H1 (cell line): ENCODE measurements around the gene DDC. TPM values are rescaled to one million over a fixed set of nuclear protein-coding genes. Genes with fewer than 3 reads are reported as not detected.

Experiments
- CTCF ChIA-PET: fragments of 300-600 bp; sonication (Branson Sonifier 250); formaldehyde crosslinking; loops from one replicate; lab custom pipeline; 2021; ENCODE audit not compliant: partially characterized antibody; lab: Charles Lee
- POLR2A ChIA-PET: fragments of 300-600 bp; sonication (Branson Sonifier 250); formaldehyde crosslinking; loops from one replicate; lab custom pipeline; 2021; ENCODE audit warnings: inconsistent platforms; ENCODE audit not compliant: partially characterized antibody; lab: Charles Lee
- DNase-seq, 2 experiments: peaks; one replicate each; pipeline versions ENCODE4 v3.0.0 to v3.0.0-alpha.2; 2010 to 2022; ENCODE audit warnings: low spot score in 2 of 2, low read depth in 1 of 2, mixed read lengths in 1 of 2
- FAIRE-seq: peaks from 2 replicates; lab custom pipeline; 2011; peaks lifted over from hg19 to GRCh38; lab: Jason Lieb, UNC
- H2AFZ ChIP-seq: 2 replicates; pipeline ENCODE4 v1.8.1; 2012; ENCODE audit warnings: low read length, inconsistent platforms
- H2AK5ac ChIP-seq: 2 replicates; pipeline ENCODE4 v1.6.1; 2013; ENCODE audit warnings: low read depth, low read length
- H2BK120ac ChIP-seq: replicated peaks from 2 replicates; pipeline ENCODE3; 2013; ENCODE audit warnings: low read depth, low read length, inconsistent platforms
- H2BK12ac ChIP-seq: 2 replicates; pipeline ENCODE4 v1.6.1; 2013; ENCODE audit warnings: low read depth, low read length
- H2BK15ac ChIP-seq: 2 replicates; pipeline ENCODE4 v1.6.1; 2013; ENCODE audit warnings: low read length
- H2BK20ac ChIP-seq: 2 replicates; pipeline ENCODE4 v1.6.1; 2013; ENCODE audit warnings: low read length
- H2BK5ac ChIP-seq: 2 replicates; pipeline ENCODE4 v1.6.1; 2013; ENCODE audit warnings: low read depth, low read length
- H3K14ac ChIP-seq: 2 replicates; pipeline ENCODE4 v1.6.1; 2013; ENCODE audit warnings: inconsistent platforms; ENCODE audit not compliant: insufficient read length
- H3K18ac ChIP-seq: 2 replicates; pipeline ENCODE4 v1.6.1; 2013; ENCODE audit warnings: low read length; ENCODE audit errors: extremely low read depth
- H3K23ac ChIP-seq: 2 replicates; pipeline ENCODE4 v1.6.1; 2013; ENCODE audit warnings: inconsistent platforms; ENCODE audit not compliant: insufficient read length
- H3K23me2 ChIP-seq: 2 replicates; pipeline ENCODE4 v1.6.1; 2013; ENCODE audit warnings: low read depth, low read length
- H3K27ac ChIP-seq: 2 replicates; pipeline ENCODE4 v1.6.1; 2011; ENCODE audit warnings: low read depth, low read length, inconsistent platforms
- H3K27me3 ChIP-seq, 4 experiments: replicated peaks in 1 of 4; 1 replicate in 1 of 4; 2 replicates in 3 of 4; pipeline versions ENCODE4 v1.6.1 to v1.8.1; 2011 to 2013; ENCODE audit warnings: low read length in 3 of 4, mild to moderate bottlenecking in 3 of 4, inconsistent platforms in 2 of 4, mixed read lengths in 2 of 4, moderate library complexity in 1 of 4; ENCODE audit not compliant: control insufficient read depth in 3 of 4, insufficient read depth in 3 of 4; ENCODE audit errors: extremely low read depth in 1 of 4
- H3K36me3 ChIP-seq, 4 experiments: 2 replicates each; pipeline versions ENCODE4 v1.6.1 to v1.8.1; 2011 to 2013; ENCODE audit warnings: mild to moderate bottlenecking in 4 of 4, low read length in 3 of 4, moderate library complexity in 2 of 4, control low read depth in 1 of 4, inconsistent platforms in 1 of 4; ENCODE audit not compliant: insufficient read depth in 4 of 4, control insufficient read depth in 2 of 4
- H3K4ac ChIP-seq: replicated peaks from 2 replicates; pipeline ENCODE3; 2013; ENCODE audit warnings: low read length, low read depth, mixed read lengths, inconsistent platforms; ENCODE audit not compliant: insufficient read length
- H3K4me1 ChIP-seq, 4 experiments: replicated peaks in 1 of 4; 1 replicate in 1 of 4; 2 replicates in 3 of 4; pipeline versions ENCODE4 v1.6.1 to v1.8.1; 2011 to 2013; ENCODE audit warnings: low read length in 3 of 4, inconsistent platforms in 2 of 4, mixed read lengths in 1 of 4; ENCODE audit not compliant: insufficient read depth in 4 of 4, control insufficient read depth in 3 of 4
- H3K4me2 ChIP-seq, 2 experiments: 2 replicates each; pipeline versions ENCODE4 v1.6.1 to v1.8.1; 2011 to 2013; ENCODE audit warnings: low read depth in 2 of 2, low read length in 2 of 2, control low read depth in 1 of 2, inconsistent platforms in 1 of 2, mild to moderate bottlenecking in 1 of 2; ENCODE audit not compliant: insufficient read depth in 1 of 2
- H3K4me3 ChIP-seq, 4 experiments: fragments of 200-600, 300-600 bp in 1 of 4; sonication (generic), shearing (Covaris generic), sonication (Bioruptor Twin) in 1 of 4; 2 replicates each; pipeline versions ENCODE4 v1.5.1 to v1.8.1; 2011 to 2016; ENCODE audit warnings: low read length in 4 of 4, low read depth in 3 of 4, control low read depth in 2 of 4, inconsistent platforms in 2 of 4, mild to moderate bottlenecking in 2 of 4, mixed read lengths in 1 of 4, moderate library complexity in 1 of 4; ENCODE audit not compliant: insufficient read depth in 2 of 4; ENCODE audit errors: extremely low read depth in 1 of 4
- H3K56ac ChIP-seq: replicated peaks from 2 replicates; pipeline ENCODE3; 2013; ENCODE audit warnings: low read depth, mild to moderate bottlenecking, mixed read lengths, low read length, inconsistent platforms; ENCODE audit not compliant: insufficient read length
- H3K79me1 ChIP-seq: 2 replicates; pipeline ENCODE4 v1.6.1; 2013; ENCODE audit warnings: low read depth, low read length, control low read depth
- H3K79me2 ChIP-seq, 2 experiments: 2 replicates each; pipeline versions ENCODE4 v1.6.1 to v1.8.1; 2012 to 2013; ENCODE audit warnings: low read length in 2 of 2, mild to moderate bottlenecking in 2 of 2, inconsistent platforms in 1 of 2; ENCODE audit not compliant: insufficient read depth in 2 of 2, control insufficient read depth in 1 of 2
- H3K9ac ChIP-seq, 4 experiments: replicated peaks in 1 of 4; 1 replicate in 1 of 4; 2 replicates in 3 of 4; pipeline versions ENCODE4 v1.6.1 to v1.8.1; 2011 to 2013; ENCODE audit warnings: low read depth in 3 of 4, low read length in 3 of 4, control low read depth in 2 of 4, mild to moderate bottlenecking in 2 of 4, moderate library complexity in 2 of 4, inconsistent platforms in 1 of 4; ENCODE audit errors: extremely low read depth in 1 of 4
- H3K9me3 ChIP-seq, 2 experiments: 2 replicates each; pipeline versions ENCODE4 v1.6.1 to v1.8.1; 2012 to 2013; ENCODE audit warnings: mild to moderate bottlenecking in 2 of 2, moderate library complexity in 2 of 2, control low read depth in 1 of 2, inconsistent platforms in 1 of 2, low read depth in 1 of 2, low read length in 1 of 2, mixed read lengths in 1 of 2; ENCODE audit not compliant: insufficient read depth in 2 of 2
- H4K20me1 ChIP-seq, 2 experiments: replicated peaks in 1 of 2; 2 replicates each; pipeline versions ENCODE3 to v1.8.1; 2011 to 2013; ENCODE audit warnings: inconsistent platforms in 2 of 2, low read length in 2 of 2, mild to moderate bottlenecking in 1 of 2; ENCODE audit not compliant: insufficient read depth in 2 of 2, control insufficient read depth in 1 of 2
- H4K5ac ChIP-seq: 2 replicates; pipeline ENCODE4 v1.6.1; 2013; ENCODE audit warnings: low read length, low read depth, mixed read lengths, inconsistent platforms; ENCODE audit not compliant: insufficient read length
- H4K8ac ChIP-seq: 2 replicates; pipeline ENCODE4 v1.8.0; 2013; ENCODE audit warnings: mild to moderate bottlenecking, moderate library complexity, low read length, inconsistent platforms; ENCODE audit not compliant: insufficient read depth; ENCODE audit errors: extremely low read depth
- H4K91ac ChIP-seq: replicated peaks from 2 replicates; pipeline ENCODE3; 2013; ENCODE audit warnings: low read length, mixed read lengths, inconsistent platforms; ENCODE audit not compliant: insufficient read length
- WGBS, 2 experiments: shearing (Covaris generic) in 1 of 2; methylation state at CpG; one replicate each; pipeline versions ENCODE4 v1.1.6 to v1.1.7; 2013 to 2015; ENCODE audit warnings: low lambda C conversion rate in 2 of 2, mixed read lengths in 2 of 2, inconsistent platforms in 1 of 2, low coverage in 1 of 2, missing lambda C conversion rate in 1 of 2; ENCODE audit not compliant: insufficient replicate concordance in 2 of 2, insufficient coverage in 1 of 2, insufficient read length in 1 of 2; ENCODE audit errors: extremely low coverage in 1 of 2, missing lambda C conversion rate in 1 of 2; 5-methylcytosine and 5-hydroxymethylcytosine counted together
- polyA plus RNA-seq, 7 experiments: library from polyadenylated mRNA; depleted of rRNA in 3 of 7; stranded (reverse) in 5 of 7; unstranded in 2 of 7; fragments of >200 nt in 5 of 7; fragments of 200-250 nt in 2 of 7; gene quantifications; 1 replicate in 5 of 7; 2 replicates in 1 of 7; 4 replicates in 1 of 7; pipeline versions ENCODE4 v1.2.1 to v1.2.3, GENCODE V29; 2011 to 2013; ENCODE audit warnings: missing spikeins in 2 of 7, mixed read lengths in 2 of 7
- total RNA-seq: library from RNA; stranded (reverse); fragmentation: NEBNext Ultra II Directional; extraction: Animal tissue kit (Norgen Biotek cat#: 25700); gene quantifications from 2 replicates; pipeline ENCODE4 v1.2.1, GENCODE V29; 2021
- TF ChIP-seq, protein P1 (sequence below), 3 experiments: IDR thresholded peaks; 1 replicate in 2 of 3; 2 replicates in 1 of 3; pipeline versions ENCODE4 v1.5.1 to v1.6.1; 2011; ENCODE audit warnings: low read length in 3 of 3, mild to moderate bottlenecking in 3 of 3, inconsistent platforms in 2 of 3, low read depth in 1 of 3, moderate library complexity in 1 of 3; ENCODE audit not compliant: insufficient read depth in 1 of 3; ENCODE audit errors: control extremely low read depth in 1 of 3

DDC gene
- total and polyA plus RNA-seq, 2 of the 8 experiments (the other 6 are each of a cell fraction or from before 2014, with no cell fraction given) = 0.05 TPM; not detected in 1

DNA sequence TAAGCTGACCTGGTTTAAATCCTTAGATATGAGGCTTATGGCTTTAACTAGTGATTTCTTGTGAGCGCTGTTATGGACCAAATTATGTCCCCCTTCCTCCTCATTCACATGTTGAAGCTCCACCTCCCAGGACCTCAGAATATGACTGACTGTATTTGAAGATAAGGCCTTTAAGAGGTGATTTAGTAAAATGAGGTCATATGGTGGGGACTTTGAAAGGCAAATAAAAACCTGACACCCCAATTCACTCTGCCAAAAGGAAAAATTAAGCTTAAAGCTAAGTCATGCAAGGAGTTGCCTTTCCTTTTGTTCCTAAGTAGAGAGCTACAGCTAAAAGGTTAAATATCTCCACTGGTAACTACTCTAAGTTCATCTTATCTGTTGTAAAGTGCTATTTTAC lies 78.7 kb downstream of the DDC start:
- H3K4me2 ChIP-seq = no peak overlapping the region
- H3K79me1 ChIP-seq = no peaks in the 10 kb centered on the region
- no peak overlapping the region for H4K5ac ChIP-seq
- H3K9me3 ChIP-seq = peaks cover 7 to 15% of the 10 kb centered on the region in 2 experiments
- H2AK5ac ChIP-seq = no peak overlapping the region
- H2BK15ac ChIP-seq = no peak overlapping the region
- H3K27ac ChIP-seq = no peak overlapping the region
- H3K23ac ChIP-seq = no peak overlapping the region
- H3K9ac ChIP-seq = no peak overlapping the region
- no peak overlapping the region for H3K56ac ChIP-seq
- no peak overlapping the region for H2BK12ac ChIP-seq
- H3K14ac ChIP-seq = no peak overlapping the region
- no peaks in the 10 kb centered on the region for H3K4me1 ChIP-seq
- H2BK20ac ChIP-seq = no peak overlapping the region
- H2BK5ac ChIP-seq = no peak overlapping the region
- H3K4me3 ChIP-seq = no peak overlapping the region
- no peaks in the 10 kb centered on the region for H4K20me1 ChIP-seq
- H4K91ac ChIP-seq = no peak overlapping the region
- no peak overlapping the region for H3K18ac ChIP-seq
- H4K8ac ChIP-seq = no peak overlapping the region
- WGBS, 2 experiments = 87% methylated on average over 1 of the region's 1 CpG; no CpG with 5 or more reads in 1 of the 2 experiments
- POLR2A ChIA-PET = no interaction called here
- H3K79me2 ChIP-seq = no peaks in the 10 kb centered on the region
- no peak overlapping the region for H2AFZ ChIP-seq
- H3K23me2 ChIP-seq = no peaks in the 10 kb centered on the region
- TF ChIP-seq, protein P1, sequence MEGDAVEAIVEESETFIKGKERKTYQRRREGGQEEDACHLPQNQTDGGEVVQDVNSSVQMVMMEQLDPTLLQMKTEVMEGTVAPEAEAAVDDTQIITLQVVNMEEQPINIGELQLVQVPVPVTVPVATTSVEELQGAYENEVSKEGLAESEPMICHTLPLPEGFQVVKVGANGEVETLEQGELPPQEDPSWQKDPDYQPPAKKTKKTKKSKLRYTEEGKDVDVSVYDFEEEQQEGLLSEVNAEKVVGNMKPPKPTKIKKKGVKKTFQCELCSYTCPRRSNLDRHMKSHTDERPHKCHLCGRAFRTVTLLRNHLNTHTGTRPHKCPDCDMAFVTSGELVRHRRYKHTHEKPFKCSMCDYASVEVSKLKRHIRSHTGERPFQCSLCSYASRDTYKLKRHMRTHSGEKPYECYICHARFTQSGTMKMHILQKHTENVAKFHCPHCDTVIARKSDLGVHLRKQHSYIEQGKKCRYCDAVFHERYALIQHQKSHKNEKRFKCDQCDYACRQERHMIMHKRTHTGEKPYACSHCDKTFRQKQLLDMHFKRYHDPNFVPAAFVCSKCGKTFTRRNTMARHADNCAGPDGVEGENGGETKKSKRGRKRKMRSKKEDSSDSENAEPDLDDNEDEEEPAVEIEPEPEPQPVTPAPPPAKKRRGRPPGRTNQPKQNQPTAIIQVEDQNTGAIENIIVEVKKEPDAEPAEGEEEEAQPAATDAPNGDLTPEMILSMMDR (IDR thresholded peaks at IDR 0.05; ENCODE audit: control extremely low read depth in 1 of 3, insufficient read depth in 1 of 3, low read depth in 1 of 3, low read length in 3 of 3) = no peak
- H3K36me3 ChIP-seq = no peaks in the 10 kb centered on the region
- no peak overlapping the region for H2BK120ac ChIP-seq
- FAIRE-seq = no peak
- H3K27me3 ChIP-seq = no peaks in the 10 kb centered on the region
- CTCF ChIA-PET = interaction anchor here (0.7 to 1.4 kb wide), 4 partner anchors 10 to 115 kb away, joined by 3 read pairs; no protein-coding TSS in a partner anchor
- DNase-seq = no peak
- no peak overlapping the region for H3K4ac ChIP-seq
